Osteocyte (in vitro differentiated cells): Measurements from ENCODE around the gene OTOS. TPM values are rescaled to one million over a fixed set of nuclear protein-coding genes. Genes with fewer than 3 reads are reported as not detected.

Experiments used
- DNase-seq: peaks from one replicate; pipeline ENCODE4 v3.0.0; 2021; ENCODE audit warnings: mixed read lengths; ENCODE audit not compliant: unreplicated experiment; ENCODE audit errors: extremely low spot score
- H3K27ac Mint-ChIP-seq: one replicate; pipeline ENCODE4 v1.8.0; 2021; ENCODE audit warnings: mild to moderate bottlenecking, mixed read lengths; ENCODE audit not compliant: unreplicated experiment
- H3K27me3 Mint-ChIP-seq: one replicate; pipeline ENCODE4 v1.8.0; 2021; ENCODE audit warnings: mixed read lengths; ENCODE audit not compliant: unreplicated experiment
- H3K36me3 Mint-ChIP-seq: one replicate; pipeline ENCODE4 v1.8.0; 2021; ENCODE audit warnings: mixed read lengths; ENCODE audit not compliant: unreplicated experiment
- H3K4me1 Mint-ChIP-seq: one replicate; pipeline ENCODE4 v1.8.0; 2021; ENCODE audit warnings: mixed read lengths; ENCODE audit not compliant: unreplicated experiment
- H3K4me3 Mint-ChIP-seq: one replicate; pipeline ENCODE4 v1.8.0; 2021; ENCODE audit warnings: mild to moderate bottlenecking, moderate library complexity, mixed read lengths; ENCODE audit not compliant: unreplicated experiment
- H3K9me3 Mint-ChIP-seq: one replicate; pipeline ENCODE4 v1.8.0; 2021; ENCODE audit warnings: mixed read lengths; ENCODE audit not compliant: unreplicated experiment
- CTCF ChIP-seq: fragments of 200-600 bp; sonication (generic); IDR thresholded peaks from 2 replicates; pipeline ENCODE4 v1.5.0; 2021; ENCODE audit warnings: antibody characterized with exemption, mild to moderate bottlenecking, moderate library complexity
- total RNA-seq: library from RNA; stranded (reverse); gene quantifications from 2 replicates; pipeline ENCODE4 v1.2.1, GENCODE V29; 2021

The OTOS gene
- total RNA-seq, 1 donor from 2014 or later, result not detected

DNA sequence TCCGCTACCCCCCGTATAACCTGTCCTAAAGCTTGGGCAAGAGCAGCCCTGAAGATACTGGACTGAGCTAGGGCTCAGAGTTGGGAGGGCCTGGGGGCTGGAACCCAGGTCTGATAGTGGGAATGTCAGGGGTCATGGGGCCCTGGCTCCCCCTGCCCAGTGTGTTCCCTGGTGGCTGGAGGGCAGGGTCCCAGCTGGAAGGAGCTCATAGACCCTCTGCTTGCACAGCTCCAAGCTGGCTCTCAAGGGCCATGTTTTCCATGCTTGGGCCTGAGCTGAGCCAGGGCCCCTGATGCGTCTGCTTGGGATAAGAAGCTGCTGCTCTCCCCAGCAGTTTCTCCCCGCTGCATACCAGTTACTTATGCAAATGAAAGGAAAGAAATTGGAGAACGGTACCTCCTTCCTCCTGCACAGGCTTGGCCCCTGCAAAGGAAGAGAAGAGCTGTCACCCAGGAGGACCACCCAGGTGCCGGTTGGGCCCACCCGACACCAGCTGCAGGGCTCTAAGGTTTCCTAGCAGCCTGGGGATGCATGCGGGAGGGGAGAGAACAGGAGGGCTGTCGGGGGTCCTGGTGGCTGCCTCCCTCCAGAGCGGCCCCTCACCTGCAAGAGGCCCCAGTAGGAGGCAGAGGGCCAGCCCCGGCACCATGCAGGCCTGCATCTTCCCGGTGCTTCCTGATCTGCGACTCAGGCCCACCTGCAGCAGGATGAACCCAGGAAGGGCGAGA, 628 bp downstream of the OTOS start:
- H3K4me3 Mint-ChIP-seq, result no peak overlapping the region
- no peaks in the 10 kb centered on the region for H3K36me3 Mint-ChIP-seq
- H3K27me3 Mint-ChIP-seq, result peaks cover 24% of the 10 kb centered on the region
- no peak for TF ChIP-seq CTCF
- no peaks in the 10 kb centered on the region for H3K9me3 Mint-ChIP-seq
- no peak for DNase-seq
- peaks cover 15% of the 10 kb centered on the region for H3K4me1 Mint-ChIP-seq
- no peak overlapping the region for H3K27ac Mint-ChIP-seq

- H3K27me3 Mint-ChIP-seq, result peaks cover 24% of the 10 kb centered on the region
- no peaks in the 10 kb centered on the region for H3K9me3 Mint-ChIP-seq
- peaks cover 23% of the 10 kb centered on the region for H3K4me1 Mint-ChIP-seq
- no peaks in the 10 kb centered on the region for H3K36me3 Mint-ChIP-seq
- no peak overlapping the region for H3K27ac Mint-ChIP-seq
- H3K4me3 Mint-ChIP-seq, result no peak overlapping the region
- no peak for TF ChIP-seq CTCF
- DNase-seq, result no peak
Observed at GRCh38 chr2:240139011-240139441, 1.4 kb downstream of the OTOS start.

DNA sequence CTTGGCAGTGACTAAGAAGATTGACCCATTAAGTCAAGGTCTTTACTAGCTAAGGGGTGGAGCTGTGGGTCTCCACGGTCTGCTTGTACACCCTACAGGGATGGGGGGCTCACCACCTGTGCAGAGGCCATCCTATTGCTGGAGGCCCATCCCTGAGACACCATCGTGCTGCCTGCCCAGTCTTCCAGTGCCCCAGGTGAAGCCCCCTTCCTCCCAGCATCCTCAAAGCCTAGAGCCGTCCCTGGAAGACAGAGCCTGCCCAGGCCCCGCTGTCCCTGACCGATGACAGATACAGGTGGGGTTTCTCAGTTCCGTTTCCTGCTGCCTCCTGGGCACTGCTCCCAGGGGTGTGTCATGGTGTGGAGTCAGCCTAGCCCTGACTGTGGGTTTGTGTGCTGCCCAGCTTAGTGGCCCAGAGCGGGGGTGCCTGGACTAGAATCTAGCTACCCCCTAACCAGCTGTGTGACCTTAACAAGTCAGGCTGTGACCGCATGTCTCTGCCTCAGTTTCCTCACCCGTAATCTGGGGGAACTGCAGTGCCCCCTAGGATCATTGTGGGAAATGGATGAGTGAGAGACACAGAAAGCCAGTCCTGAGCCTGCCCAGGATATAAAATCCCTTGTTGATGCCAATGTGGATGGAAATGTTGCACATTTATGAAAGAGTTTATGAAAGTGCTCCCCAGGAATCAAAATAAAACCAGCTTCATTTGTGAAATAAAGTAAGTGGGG, 2.0 kb downstream of the OTOS start:
- H3K27me3 Mint-ChIP-seq, result peaks cover 24% of the 10 kb centered on the region
- no peak for DNase-seq
- H3K4me1 Mint-ChIP-seq, result peaks cover 23% of the 10 kb centered on the region
- H3K27ac Mint-ChIP-seq, result no peak overlapping the region
- H3K36me3 Mint-ChIP-seq, result no peaks in the 10 kb centered on the region
- H3K9me3 Mint-ChIP-seq, result no peaks in the 10 kb centered on the region
- no peak overlapping the region for H3K4me3 Mint-ChIP-seq
- no peak for TF ChIP-seq CTCF

GRCh38 chr2:240137596-240138253, 2.7 kb downstream of the OTOS start:
- Mint-ChIP-seq H3K9me3 (no peaks in the 10 kb centered on the region), H3K4me1 (peaks cover 23% of the 10 kb centered on the region), H3K36me3 (no peaks in the 10 kb centered on the region), H3K27ac (no peak overlapping the region), H3K4me3 (peak overlapping the region; percentile 12), H3K27me3 (peaks cover 24% of the 10 kb centered on the region)
- no peak for DNase-seq
- no peak for TF ChIP-seq CTCF
